SH-SY5Y (cell line): ENCODE data around the gene RUFY4.

Experiments used
- GATA2 ChIP-seq: IDR thresholded peaks from 2 replicates; pipeline ENCODE4 v1.6.1; 2011; ENCODE audit warnings: mild to moderate bottlenecking, low read depth, low read length
- GATA3 ChIP-seq: IDR thresholded peaks from 2 replicates; pipeline ENCODE4 v1.6.1; 2011; ENCODE audit warnings: low read depth, mild to moderate bottlenecking, low read length, moderate library complexity

RUFY4 gene

DNA sequence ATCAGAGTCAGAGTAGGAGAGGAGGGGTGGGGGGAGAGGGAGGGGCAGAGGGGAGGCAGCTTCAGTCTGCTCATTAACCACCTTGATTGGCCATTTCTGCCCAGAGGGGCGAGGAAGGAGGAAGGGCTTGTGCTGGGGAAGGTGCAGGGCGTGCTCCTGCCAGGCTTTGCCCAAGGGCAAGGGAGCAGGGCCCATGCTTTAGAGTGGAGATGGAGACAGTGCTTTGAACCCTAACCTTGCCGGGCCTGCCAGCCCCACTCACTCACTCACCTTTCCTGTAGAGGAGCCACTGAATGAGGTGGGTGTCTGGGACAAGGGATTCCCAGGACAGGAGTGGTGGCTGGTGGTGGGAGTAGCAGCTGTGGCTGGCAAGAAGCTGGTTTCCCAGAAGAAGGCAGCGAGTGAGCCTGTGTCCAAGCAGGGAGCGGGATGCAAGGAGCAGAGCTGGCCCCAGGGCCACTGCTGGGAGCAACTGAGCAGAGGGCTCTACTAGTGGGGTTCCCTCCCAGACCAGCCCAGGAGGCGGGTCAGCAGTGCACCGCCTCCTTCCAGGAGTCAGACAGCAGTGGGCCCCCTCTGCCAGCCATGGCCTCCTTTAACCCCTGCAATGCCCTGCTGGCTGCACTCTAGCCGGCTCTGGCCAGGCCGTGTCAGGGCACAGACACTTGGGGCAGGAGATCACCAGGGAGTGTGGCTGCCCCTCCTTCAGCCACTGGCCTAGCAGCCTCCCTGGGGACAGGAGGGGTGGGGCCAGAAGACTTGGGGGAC, 3.6 kb upstream of the RUFY4 start:
- TF ChIP-seq GATA2 (no peak), GATA3 (no peak)

DNA sequence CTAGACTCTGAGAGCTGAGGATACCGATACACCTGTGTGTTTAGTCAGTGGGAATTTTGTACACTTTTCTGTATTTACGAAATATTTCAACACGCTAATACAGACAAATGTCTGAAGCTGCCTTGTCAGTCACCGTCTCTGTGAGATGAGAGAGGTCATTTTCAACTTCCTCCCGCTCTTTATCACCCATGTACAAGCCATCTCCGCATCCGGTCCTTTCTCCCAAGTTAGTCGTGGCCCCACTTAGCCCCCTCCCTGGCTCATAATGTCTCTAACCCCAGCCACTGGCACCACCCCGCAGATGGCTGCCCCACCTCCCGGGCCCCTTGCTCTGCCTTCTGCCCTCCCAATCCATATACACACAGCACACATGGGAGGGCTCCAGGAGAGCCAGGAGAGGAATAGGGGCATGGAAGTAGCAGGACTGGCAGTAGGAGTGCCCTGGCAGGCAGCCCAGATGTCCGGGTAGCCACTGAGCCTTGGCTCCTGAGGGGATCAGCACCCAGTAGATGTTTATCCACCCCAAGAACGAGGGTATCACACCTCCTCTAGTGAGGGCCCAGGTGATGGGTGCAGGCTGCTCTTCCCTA, 2.0 kb upstream of the RUFY4 start:
- no peak for TF ChIP-seq GATA2
- TF ChIP-seq GATA3: no peak

DNA sequence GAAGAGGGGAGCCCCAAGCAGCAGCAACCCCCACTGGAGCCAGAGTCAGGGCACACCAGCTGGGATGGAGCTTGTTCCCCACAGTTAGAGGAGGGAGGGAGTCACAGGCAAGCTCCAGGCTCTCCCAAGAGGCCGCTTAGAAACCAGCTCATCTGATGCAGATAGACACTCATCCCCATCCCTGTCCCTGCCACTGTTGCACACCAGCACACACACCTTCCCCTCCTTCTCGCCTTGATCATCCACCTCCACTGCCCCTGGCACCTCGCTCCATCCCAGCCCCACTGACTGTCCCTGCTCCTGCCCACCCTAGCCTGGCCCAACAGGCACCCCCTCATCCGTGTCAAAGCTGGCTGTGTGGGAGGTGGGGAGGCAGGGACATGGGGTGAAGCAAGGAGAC, 1.5 kb upstream of the RUFY4 start:
- no peak for TF ChIP-seq GATA2

DNA sequence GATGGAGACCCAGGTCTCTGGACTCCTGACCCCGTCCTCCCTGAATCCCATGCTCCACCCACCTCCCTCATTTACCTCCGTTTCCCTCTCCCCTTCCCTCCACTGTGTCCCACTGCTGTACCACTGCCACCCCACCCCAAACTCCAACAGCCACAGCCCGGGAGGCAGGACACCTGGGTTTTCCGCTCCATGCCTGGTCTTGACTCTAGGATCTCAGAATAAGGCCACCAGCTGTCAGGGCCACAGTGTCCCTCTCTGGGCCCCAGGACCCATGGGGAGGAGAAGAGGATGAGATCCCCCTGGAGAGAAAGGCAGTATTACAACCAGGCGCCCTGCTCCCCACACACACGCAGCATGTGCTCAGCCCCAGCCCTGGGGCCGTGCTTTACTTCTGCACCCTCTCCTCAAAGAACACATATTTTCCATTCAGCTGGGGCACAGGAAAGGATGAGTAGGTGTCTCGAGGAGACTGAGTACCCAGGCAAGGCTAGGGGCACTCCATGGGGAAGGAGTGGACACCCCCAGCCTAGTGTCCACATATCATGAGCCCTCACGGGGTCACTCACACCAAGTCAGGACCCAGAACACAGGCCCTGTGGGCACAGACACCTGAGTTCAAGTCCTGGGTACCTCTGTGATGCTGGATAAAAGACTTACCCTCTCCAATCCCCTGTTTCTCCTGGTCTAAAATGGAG, 700 bp downstream of the RUFY4 start:
- no peak for TF ChIP-seq GATA3

DNA sequence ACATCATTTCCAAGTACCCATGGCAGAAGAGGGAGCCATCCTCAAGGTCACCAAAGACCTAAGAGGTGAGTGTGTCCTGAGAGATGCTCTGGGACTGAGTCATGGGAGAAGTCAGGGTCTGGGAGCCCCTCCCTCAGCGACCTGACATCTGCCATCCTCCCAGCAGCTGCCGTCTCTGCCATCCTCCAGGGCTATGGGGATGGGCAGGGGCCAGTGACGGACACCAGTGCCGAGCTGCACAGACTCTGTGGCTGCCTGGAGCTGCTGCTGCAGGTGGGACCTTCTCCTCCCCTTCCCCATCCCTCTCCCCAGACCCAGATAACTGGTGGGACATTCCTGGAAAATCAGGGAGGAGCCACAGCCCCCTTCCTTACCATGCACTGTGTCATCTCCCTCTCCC, 1.5 kb downstream of the RUFY4 start:
- TF ChIP-seq GATA3 (no peak), GATA2 (no peak)

DNA sequence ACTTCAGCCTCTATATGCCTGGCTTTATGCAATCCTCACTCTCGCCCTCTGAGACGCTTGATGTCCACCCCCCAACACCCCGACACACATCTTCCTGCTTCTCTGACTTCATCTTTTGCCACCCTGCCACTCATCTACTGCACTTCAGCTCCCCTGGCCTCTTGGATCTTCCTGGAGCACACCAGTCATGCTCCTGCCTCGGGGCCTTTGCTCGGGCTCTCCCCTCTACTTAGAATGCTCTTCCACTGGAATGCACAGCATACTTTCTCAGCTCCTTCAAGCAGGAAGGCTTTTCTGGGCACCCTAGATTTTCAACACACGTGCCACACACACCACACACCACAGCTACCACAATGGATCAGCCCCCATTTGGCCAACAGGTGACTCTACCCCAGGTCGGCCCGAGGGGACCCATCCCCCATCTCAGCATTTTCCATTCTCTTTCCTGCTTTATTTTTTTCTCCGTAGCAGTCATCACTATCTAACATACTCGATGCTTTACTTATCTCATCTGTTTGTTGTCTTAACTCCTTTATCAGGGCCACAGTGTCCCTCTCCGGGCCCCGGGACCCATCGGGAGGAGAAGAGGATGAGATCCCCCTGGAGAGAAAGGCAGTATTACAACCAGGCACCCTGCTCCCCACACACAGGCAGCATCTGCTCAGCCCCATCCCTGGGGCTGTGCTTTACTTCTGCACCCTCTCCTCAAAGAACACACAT, 2.3 kb downstream of the RUFY4 start:
- TF ChIP-seq GATA2 (no peak), GATA3 (no peak)

DNA sequence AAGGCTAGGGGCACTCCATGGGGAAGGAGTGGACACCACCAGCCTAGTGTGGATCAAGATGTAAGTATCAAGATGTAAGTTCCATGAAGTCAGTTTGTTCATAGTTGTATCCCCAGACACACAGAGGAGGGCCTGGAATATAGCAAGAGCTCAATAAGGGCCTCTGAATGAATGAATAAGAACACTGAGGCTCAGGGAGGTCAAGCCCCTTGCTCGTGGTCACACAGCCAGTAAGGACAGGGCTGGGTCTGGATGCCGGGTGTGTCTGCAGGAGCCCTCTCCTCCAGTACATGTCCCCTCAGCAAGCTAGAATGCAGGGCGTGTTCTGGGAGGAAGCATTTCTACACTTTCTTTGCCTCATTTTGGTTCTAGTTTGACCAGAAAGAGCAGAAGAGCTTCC, 2.9 kb downstream of the RUFY4 start:
- TF ChIP-seq GATA2 (no peak), GATA3 (no peak)

DNA sequence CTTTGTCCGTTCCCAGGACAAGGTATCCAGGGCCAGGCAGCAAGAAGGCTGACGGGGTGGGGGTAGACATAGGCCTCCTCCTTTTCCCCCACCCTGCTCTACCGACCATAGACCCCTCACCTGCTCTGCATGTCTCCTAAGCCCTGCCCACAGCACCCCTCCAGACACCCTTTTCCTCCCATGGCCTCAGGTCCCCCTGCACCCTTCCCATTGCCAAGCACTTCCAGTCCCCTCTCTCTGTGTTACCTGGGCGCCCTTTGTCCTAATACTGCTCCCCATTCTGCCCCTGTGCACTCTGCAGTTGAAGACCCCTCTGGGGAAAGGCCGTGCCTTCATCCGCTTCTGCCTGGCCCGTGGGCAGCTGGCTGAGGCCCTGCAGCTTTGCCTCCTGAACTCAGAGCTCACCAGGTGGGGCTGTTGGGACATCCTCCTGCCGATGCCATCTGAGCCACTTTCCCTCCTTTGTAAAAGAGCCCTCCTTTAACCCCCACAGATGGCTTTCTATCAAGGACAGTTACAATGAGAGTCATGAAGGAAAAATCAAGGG, 3.5 kb downstream of the RUFY4 start:
- TF ChIP-seq GATA3: no peak
- no peak for TF ChIP-seq GATA2

DNA sequence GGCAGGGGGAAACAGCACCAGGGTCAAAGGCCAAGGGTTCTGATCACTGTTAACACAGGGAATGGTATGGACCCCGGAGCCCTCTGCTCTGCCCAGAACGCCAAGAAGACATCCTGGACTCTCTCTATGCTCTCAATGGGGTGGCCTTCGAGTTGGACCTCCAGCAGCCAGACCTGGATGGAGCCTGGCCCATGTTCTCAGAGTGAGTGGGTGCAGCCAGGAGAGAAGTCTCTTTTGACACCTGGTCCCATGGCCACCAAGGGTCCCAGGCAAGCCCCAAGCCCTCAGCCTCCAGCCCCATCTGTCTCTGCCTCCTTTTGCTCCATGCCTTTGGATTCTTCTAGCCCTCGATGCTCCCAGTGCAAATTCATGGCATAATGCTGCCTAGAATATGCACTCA, 4.1 kb downstream of the RUFY4 start:
- no peak for TF ChIP-seq GATA2
- TF ChIP-seq GATA3: no peak

DNA sequence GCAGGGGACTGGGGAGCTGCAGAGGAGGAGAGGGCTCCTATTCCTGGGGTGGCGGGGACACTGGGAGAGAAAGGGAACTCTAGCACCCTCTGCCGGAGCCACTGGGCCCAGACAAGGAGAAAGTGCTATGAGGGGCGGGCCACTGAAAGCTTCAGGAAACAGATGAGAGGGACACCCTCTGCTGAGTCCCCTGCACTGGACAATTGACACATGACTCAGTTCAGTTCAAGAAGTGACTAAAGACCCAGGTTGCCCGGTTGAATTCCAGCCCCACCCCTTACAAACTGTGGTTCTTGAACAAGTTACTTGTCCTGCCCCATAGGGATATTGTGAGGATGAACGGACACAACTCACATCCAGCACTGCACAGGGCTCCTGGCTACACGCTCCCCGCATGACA, 5.0 kb downstream of the RUFY4 start:
- TF ChIP-seq GATA3 (no peak), GATA2 (no peak)

DNA sequence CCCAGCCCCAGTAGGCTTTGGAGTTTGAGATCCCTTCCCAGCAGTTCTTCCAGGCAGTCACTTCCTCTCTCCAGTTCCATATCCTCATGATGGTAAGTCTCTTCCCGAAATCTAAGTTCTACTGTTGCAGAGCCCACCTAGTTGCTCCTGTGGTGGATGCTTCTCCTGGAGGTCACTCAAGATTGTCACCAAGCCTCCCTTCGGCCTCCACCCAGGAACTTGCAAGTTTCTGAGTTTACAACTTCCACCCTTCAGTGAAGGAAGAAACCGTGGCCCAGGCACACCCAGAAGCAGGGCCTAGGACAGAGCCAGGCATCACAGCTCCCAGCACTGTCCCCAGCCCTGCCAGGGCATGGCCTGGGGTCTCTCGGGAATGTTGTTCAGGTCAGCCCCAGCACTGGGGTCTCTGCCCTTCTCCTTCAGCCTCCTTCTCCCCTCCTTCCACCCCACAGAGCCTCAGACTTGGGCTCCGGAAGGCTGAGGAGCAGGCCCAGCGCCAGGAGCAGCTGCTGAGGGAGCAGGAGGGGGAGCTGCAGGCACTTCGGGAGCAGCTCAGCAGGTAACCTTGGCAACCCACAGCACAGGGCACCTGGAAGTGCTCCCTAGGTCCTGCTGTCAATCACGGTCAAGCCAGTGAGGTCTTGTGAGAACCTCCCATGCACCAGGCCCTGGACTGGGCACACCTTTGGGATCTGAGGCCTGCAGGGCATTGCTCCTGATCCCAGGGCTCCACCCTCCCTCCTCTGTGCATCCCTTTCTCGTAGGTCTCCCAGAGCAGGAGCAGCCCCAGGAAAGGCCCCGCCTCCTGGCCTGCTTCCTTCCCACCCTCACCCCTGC, 7.1 kb downstream of the RUFY4 start:
- TF ChIP-seq GATA2 (no peak), GATA3 (no peak)

DNA sequence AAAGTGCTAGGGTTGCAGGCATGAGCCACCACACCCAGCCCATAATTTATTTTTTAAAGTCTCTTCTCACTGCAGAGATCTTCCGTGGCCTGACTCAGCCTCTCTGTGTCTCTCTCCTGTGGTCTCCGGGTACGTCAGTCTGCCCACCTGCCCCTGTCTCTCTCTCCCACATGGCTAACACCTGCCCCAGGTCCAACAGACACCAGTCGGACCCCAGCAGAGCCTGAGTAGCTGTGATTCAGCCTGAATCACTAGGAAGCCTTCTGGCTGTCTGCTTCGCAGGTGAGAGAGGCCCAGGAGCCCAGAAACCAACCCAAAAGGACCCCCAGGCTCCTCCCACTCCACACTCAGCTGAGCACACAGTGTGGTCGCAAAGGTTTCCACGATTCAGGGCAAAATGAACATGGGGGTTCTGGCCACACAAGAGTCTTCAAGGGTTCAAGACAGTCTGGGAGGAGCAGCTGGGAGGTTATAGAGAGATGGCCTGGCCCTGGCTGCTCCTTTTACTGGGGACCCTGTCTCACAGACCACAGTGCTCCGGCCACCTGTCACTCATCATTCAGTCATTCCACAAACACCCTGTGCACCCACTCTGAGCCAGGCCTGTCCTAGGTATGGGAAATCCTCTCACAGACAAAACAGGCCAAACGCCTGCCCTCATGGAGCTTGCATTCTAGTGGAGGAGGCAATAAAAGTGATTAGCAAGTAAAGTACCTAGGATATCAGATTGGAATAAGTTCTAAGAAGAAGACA, 8.6 kb downstream of the RUFY4 start:
- TF ChIP-seq GATA3 (no peak), GATA2 (no peak)
